ENCODE data around the gene ELMO1. TPM values are rescaled to one million over a fixed set of nuclear protein-coding genes. Genes with fewer than 3 reads are reported as not detected.
A peak's percentile ranks its signal among the peaks of the same experiment; 100 is the strongest.

Gene ELMO1
- total and polyA plus RNA-seq, 8 donors, result 3.0 to 20.6 (median 6.6) TPM

GRCh38 chr7:37193087-37193774 lies 255.4 kb downstream of the ELMO1 start:
- intact Hi-C loops (cut with DNase I), result loop anchor here in 2 of 3 donors (10.0 kb wide), 2 partner anchors 708 to 718 kb away; no protein-coding TSS in a partner anchor
- FAIRE-seq, result no peak
- TF ChIP-seq CTCF (IDR thresholded peaks at IDR 0.05), result no peak
- Histone ChIP-seq H3K36me3 (no peaks in the 10 kb centered on the region), H3K27ac (no peak overlapping the region), H3K9me3 (no peaks in the 10 kb centered on the region), H3K27me3 (no peaks in the 10 kb centered on the region), H3K4me1 (peaks cover 0 to 3% (median 0%) of the 10 kb centered on the region in 3 donors), H3K4me3 (no peak overlapping the region)
- no peak for ATAC-seq
- WGBS, 2 donors, result 93 to 95% methylated on average over 16 of the region's 16 CpGs
- no peak for DNase-seq

DNA sequence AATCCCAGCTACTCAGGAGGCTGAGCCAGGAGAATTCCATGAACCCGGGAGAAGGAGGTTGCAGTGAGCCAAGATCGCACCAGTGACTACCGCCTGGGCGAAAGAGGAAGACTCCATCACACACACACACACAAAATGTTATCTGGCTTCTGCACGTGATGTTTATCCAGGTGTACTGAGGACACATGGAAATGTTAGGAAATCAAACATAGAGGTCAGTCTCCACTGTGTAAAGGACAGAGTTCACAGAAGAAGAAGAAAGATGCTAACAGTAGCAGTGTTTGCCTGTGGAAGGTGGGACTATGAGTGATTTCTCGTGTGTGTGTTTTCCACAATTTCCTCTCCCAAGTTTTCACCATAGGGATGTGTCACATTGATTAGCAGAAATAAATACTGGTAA lies 256.9 kb downstream of the ELMO1 start:
- intact Hi-C loops (cut with DNase I), result loop anchor here in 2 of 3 donors (10.0 kb wide), 2 partner anchors 707 to 717 kb away; no protein-coding TSS in a partner anchor
- H3K4me1 ChIP-seq, result peaks cover 0 to 3% (median 0%) of the 10 kb centered on the region in 3 donors
- no peaks in the 10 kb centered on the region for H3K36me3 ChIP-seq
- FAIRE-seq (no peak), DNase-seq (no peak), ATAC-seq (peak; percentile 32 to 60 (median 54))
- no peaks in the 10 kb centered on the region for H3K9me3 ChIP-seq
- 48 to 57% methylated on average over 6 of the region's 6 CpGs for WGBS, 2 donors
- TF ChIP-seq CTCF (IDR thresholded peaks at IDR 0.05), result no peak
- no peak overlapping the region for H3K27ac ChIP-seq
- no peaks in the 10 kb centered on the region for H3K27me3 ChIP-seq
- no peak overlapping the region for H3K4me3 ChIP-seq

- 46 to 69% methylated on average over 2 of the region's 2 CpGs for WGBS, 2 donors
- no peak for TF ChIP-seq CTCF (IDR thresholded peaks at IDR 0.05)
- Histone ChIP-seq H3K36me3 (no peaks in the 10 kb centered on the region), H3K4me1 (peaks cover 0 to 3% (median 0%) of the 10 kb centered on the region in 3 donors), H3K27me3 (no peaks in the 10 kb centered on the region), H3K4me3 (no peak overlapping the region), H3K27ac (no peak overlapping the region), H3K9me3 (no peaks in the 10 kb centered on the region)
- FAIRE-seq, result no peak
- no peak for DNase-seq
- no peak for ATAC-seq
- intact Hi-C loops (cut with DNase I), result loop anchor here in 2 of 3 donors (10.0 kb wide), 1 partner anchor 202 kb away; no protein-coding TSS in a partner anchor
Observed at GRCh38 chr7:37187179-37187578, 261.5 kb downstream of the ELMO1 start.

- intact Hi-C loops (cut with DNase I), result loop anchor here in 2 of 3 donors (10.0 kb wide), 1 partner anchor 202 kb away; no protein-coding TSS in a partner anchor
- H3K27ac ChIP-seq, result no peak overlapping the region
- TF ChIP-seq CTCF (IDR thresholded peaks at IDR 0.05), result no peak
- FAIRE-seq, result no peak
- no peaks in the 10 kb centered on the region for H3K36me3 ChIP-seq
- peaks cover 0 to 3% (median 2%) of the 10 kb centered on the region in 3 donors for H3K4me1 ChIP-seq
- H3K9me3 ChIP-seq, result no peaks in the 10 kb centered on the region
- no peak for DNase-seq
- no peak overlapping the region for H3K4me3 ChIP-seq
- WGBS, 2 donors, result 97 to 98% methylated on average over 1 of the region's 1 CpG
- ATAC-seq, result no peak
- no peaks in the 10 kb centered on the region for H3K27me3 ChIP-seq
Observed at GRCh38 chr7:37186753-37187152, 261.9 kb downstream of the ELMO1 start.

DNA sequence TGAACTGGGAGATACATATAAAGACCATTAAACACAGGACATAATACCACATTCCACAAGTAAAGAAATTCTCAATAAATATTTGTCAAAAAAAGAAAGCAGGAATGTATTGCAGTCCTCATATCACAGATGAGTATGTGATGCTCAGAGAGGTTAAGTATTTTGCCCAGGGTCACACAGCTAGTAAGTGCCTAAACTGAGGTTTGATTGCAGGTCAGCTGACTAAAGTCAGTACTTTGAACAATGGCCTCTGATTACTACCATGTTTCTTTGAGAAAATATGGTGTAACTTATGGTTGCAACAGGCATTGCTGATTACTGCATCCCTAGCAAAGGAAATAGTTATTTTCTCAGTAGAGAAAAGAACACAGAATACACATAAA lies 267.1 kb downstream of the ELMO1 start:
- ATAC-seq, result peak in 2 of 4 donors; percentile 6 to 14
- H3K9me3 ChIP-seq, result no peaks in the 10 kb centered on the region
- no peaks in the 10 kb centered on the region for H3K27me3 ChIP-seq
- no peak overlapping the region for H3K4me3 ChIP-seq
- FAIRE-seq, result no peak
- no peak overlapping the region for H3K27ac ChIP-seq
- H3K4me1 ChIP-seq, result peaks cover 0 to 6% (median 2%) of the 10 kb centered on the region in 3 donors
- no peak for DNase-seq
- no peaks in the 10 kb centered on the region for H3K36me3 ChIP-seq
- TF ChIP-seq CTCF (IDR thresholded peaks at IDR 0.05), result no peak
- intact Hi-C loops (cut with DNase I), result loop anchor here (5.0 to 10.0 kb wide), 2 partner anchors 194 to 197 kb away; no protein-coding TSS in a partner anchor

Data from pancreas (tissue), 10 donors.